ENCODE data around the gene DNASE1L1. TPM values are rescaled to one million over a fixed set of nuclear protein-coding genes. Genes with fewer than 3 reads are reported as not detected.

Gene DNASE1L1
- polyA plus RNA-seq, 1 donor = 26.2 TPM

Other genes starting within 250 kb of the DNASE1L1 start
- not detected for gene OPN1MW, start 226.7 kb downstream of the DNASE1L1 start, polyA plus RNA-seq
- not detected for gene OPN1MW2, start 189.5 kb downstream of the DNASE1L1 start, polyA plus RNA-seq
- gene OPN1MW3, start 151.7 kb downstream of the DNASE1L1 start, polyA plus RNA-seq = not detected
- gene TEX28, start 114.1 kb downstream of the DNASE1L1 start, polyA plus RNA-seq = not detected
- gene TKTL1, start 113.5 kb downstream of the DNASE1L1 start, polyA plus RNA-seq = 0.19 TPM
- gene FLNA, start 34.6 kb downstream of the DNASE1L1 start, polyA plus RNA-seq = 468 TPM
- gene EMD, start 30.0 kb downstream of the DNASE1L1 start, polyA plus RNA-seq = 50.1 TPM
- 5,173 TPM for gene RPL10, start 10.9 kb downstream of the DNASE1L1 start, polyA plus RNA-seq
- 47.4 TPM for gene TAFAZZIN, start 2.3 kb upstream of the DNASE1L1 start, polyA plus RNA-seq
- gene ATP6AP1, start 19.4 kb upstream of the DNASE1L1 start, polyA plus RNA-seq = 137 TPM
- gene GDI1, start 27.9 kb upstream of the DNASE1L1 start, polyA plus RNA-seq = 108 TPM
- 71.3 TPM for gene FAM50A, start 34.9 kb upstream of the DNASE1L1 start, polyA plus RNA-seq
- 37.2 TPM for gene PLXNA3, start 49.0 kb upstream of the DNASE1L1 start, polyA plus RNA-seq
- 25.4 TPM for gene LAGE3, start 70.0 kb upstream of the DNASE1L1 start, polyA plus RNA-seq
- gene UBL4A, start 77.4 kb upstream of the DNASE1L1 start, polyA plus RNA-seq = 25.6 TPM
- 21.1 TPM for gene SLC10A3, start 81.4 kb upstream of the DNASE1L1 start, polyA plus RNA-seq
- gene FAM3A, start 107.0 kb upstream of the DNASE1L1 start, polyA plus RNA-seq = 41.4 TPM
- gene G6PD, start 137.6 kb upstream of the DNASE1L1 start, polyA plus RNA-seq = 16.8 TPM
- 16.4 TPM for gene IKBKG, start 138.4 kb upstream of the DNASE1L1 start, polyA plus RNA-seq
- gene CTAG1A, start 175.9 kb upstream of the DNASE1L1 start, polyA plus RNA-seq = not detected
- not detected for gene CTAG1B, start 210.0 kb upstream of the DNASE1L1 start, polyA plus RNA-seq
- gene CTAG2, start 244.3 kb upstream of the DNASE1L1 start, polyA plus RNA-seq = not detected

Data from large intestine (tissue), 1 donor.